ENCODE data around the gene UBQLN1.
A peak's percentile ranks its signal among the peaks of the same experiment; 100 is the strongest.
"Not testable (repeated sequence)": the region's sequence is repeated elsewhere in the genome, so short reads cannot be mapped to it uniquely, and the experiment has no call there.

UBQLN1 gene
- total RNA-seq, result 299 reads per million, percentile 95 among the genes with 10 or more reads in this experiment

- peak; percentile 91 for DNase-seq
Measured at GRCh38 chr9:83707768-83708514, at the start of gene UBQLN1. UBQLN1 (minus strand) TSS chr9:83707958; CDS start chr9:83707679, 279 bp downstream.

GRCh38 chr9:83754383-83754977 lies 46.7 kb upstream of the UBQLN1 start:
- DNase-seq, result no peak

GRCh38 chr9:83749706-83750105 lies 41.9 kb upstream of the UBQLN1 start:
- DNase-seq, result no peak

GRCh38 chr9:83744206-83744605 lies 36.4 kb upstream of the UBQLN1 start:
- DNase-seq, result no peak

GRCh38 chr9:83733739-83734138 lies 26.0 kb upstream of the UBQLN1 start:
- DNase-seq, result no peak

- DNase-seq, result not testable (repeated sequence)
Measured at GRCh38 chr9:83728591-83729368, 21.0 kb upstream of the UBQLN1 start.

GRCh38 chr9:83724436-83724835 lies 16.7 kb upstream of the UBQLN1 start:
- DNase-seq, result no peak

- no peak for DNase-seq
Measured at GRCh38 chr9:83722726-83723495, 15.2 kb upstream of the UBQLN1 start.

GRCh38 chr9:83721509-83721908 lies 13.8 kb upstream of the UBQLN1 start:
- DNase-seq, result no peak

- no peak for DNase-seq
Measured at GRCh38 chr9:83715794-83716193, 8.0 kb upstream of the UBQLN1 start.

GRCh38 chr9:83715221-83715620 lies 7.5 kb upstream of the UBQLN1 start:
- no peak for DNase-seq

- no peak for DNase-seq
Measured at GRCh38 chr9:83714329-83714728, 6.6 kb upstream of the UBQLN1 start.

GRCh38 chr9:83708515-83709158 lies 879 bp upstream of the UBQLN1 start:
- peak; percentile 40 for DNase-seq

GRCh38 chr9:83707518-83707767 lies 315 bp downstream of the UBQLN1 start:
- DNase-seq, result no peak

GRCh38 chr9:83706676-83707517 lies 861 bp downstream of the UBQLN1 start:
- DNase-seq, result peak; percentile 42

- DNase-seq, result not testable (repeated sequence)
Measured at GRCh38 chr9:83705219-83705651, 2.5 kb downstream of the UBQLN1 start.

GRCh38 chr9:83701769-83702168 lies 6.0 kb downstream of the UBQLN1 start:
- no peak for DNase-seq

- DNase-seq, result no peak
Measured at GRCh38 chr9:83701286-83701685, 6.5 kb downstream of the UBQLN1 start.

- DNase-seq, result no peak
Measured at GRCh38 chr9:83699615-83700014, 8.1 kb downstream of the UBQLN1 start.

GRCh38 chr9:83698976-83699585 lies 8.7 kb downstream of the UBQLN1 start:
- no peak for DNase-seq

- no peak for DNase-seq
Measured at GRCh38 chr9:83691492-83691891, 16.3 kb downstream of the UBQLN1 start.
